A673 (cell line): ENCODE data around the gene FEN1.

Experiments used
- CTCF ChIP-seq: fragments of 300-800, 200-600 bp; sonication (generic); conservative IDR thresholded peaks from 2 replicates; pipeline ENCODE4 v1.5.1; 2017; ENCODE audit warnings: low read depth, mild to moderate bottlenecking, antibody characterized with exemption, low read length, moderate library complexity, mixed read lengths
- EZH2 ChIP-seq: fragments of 200-600 bp; sonication (generic); IDR thresholded peaks from 2 replicates; pipeline ENCODE4 v1.6.1; 2017; ENCODE audit warnings: borderline replicate concordance, low read depth, mild to moderate bottlenecking, mixed read lengths, antibody characterized with exemption, low read length; ENCODE audit not compliant: poor library complexity, severe bottlenecking

- TF ChIP-seq CTCF, result no peak
- no peak for TF ChIP-seq EZH2
Observed at GRCh38 chr11:61784506-61784805, 8.3 kb upstream of the FEN1 start.
